OCI-LY7 (cell line): ENCODE data around the gene S100PBP. TPM values are rescaled to one million over a fixed set of nuclear protein-coding genes. Genes with fewer than 3 reads are reported as not detected.

Experiments
- BruUV-seq: library from RNA; stranded (reverse); fragments of 400-500 nt; replicated peaks from 2 replicates; lab custom pipeline; 2021; lab: Mats Ljungman, UMichigan
- CTCF ChIA-PET: fragments of 300-600 bp; sonication (Branson Sonifier 250); formaldehyde crosslinking; loops from one replicate; lab custom pipeline; 2022; ENCODE audit warnings: antibody characterized with exemption; ENCODE audit not compliant: unreplicated experiment; lab: Charles Lee
- POLR2A ChIA-PET: fragments of 300-600 bp; sonication (Branson Sonifier 250); formaldehyde crosslinking; loops from one replicate; lab custom pipeline; 2022; ENCODE audit warnings: antibody characterized with exemption; lab: Charles Lee
- DNase-seq: peaks from one replicate; pipeline ENCODE4 v3.0.0-alpha.2; 2015; ENCODE audit warnings: low spot score
- H2AFZ ChIP-seq: fragments of 200-600 bp; sonication (generic), shearing (Covaris generic); 2 replicates; pipeline ENCODE4 v1.6.1; 2014; ENCODE audit warnings: mild to moderate bottlenecking, antibody characterized with exemption, low read length, moderate library complexity
- H3K27ac ChIP-seq: fragments of 200-600 bp; sonication (generic); 2 replicates; pipeline ENCODE4 v1.5.1; 2014; ENCODE audit warnings: mixed run types, low read depth, mild to moderate bottlenecking, moderate library complexity, low read length, inconsistent platforms; ENCODE audit not compliant: poor library complexity, severe bottlenecking
- H3K36me3 ChIP-seq: fragments of 200-600 bp; sonication (generic); 2 replicates; pipeline ENCODE4 v1.6.1; 2014; ENCODE audit warnings: mild to moderate bottlenecking, antibody characterized with exemption, low read length, moderate library complexity, mixed read lengths; ENCODE audit not compliant: insufficient read depth
- H3K4me1 ChIP-seq: fragments of 200-600 bp; sonication (generic); 2 replicates; pipeline ENCODE4 v1.5.1; 2014; ENCODE audit warnings: mild to moderate bottlenecking, low read length; ENCODE audit not compliant: insufficient read depth, poor library complexity, severe bottlenecking
- H3K4me2 ChIP-seq: fragments of 200-600 bp; sonication (generic); 2 replicates; pipeline ENCODE4 v1.6.1; 2014; ENCODE audit warnings: mild to moderate bottlenecking, low read length
- H3K4me3 ChIP-seq: fragments of 200-600 bp; sonication (generic); 2 replicates; pipeline ENCODE4 v1.5.1; 2014; ENCODE audit warnings: mild to moderate bottlenecking, low read depth, low read length; ENCODE audit not compliant: poor library complexity, severe bottlenecking
- H3K79me2 ChIP-seq: fragments of 200-600 bp; sonication (generic); 2 replicates; pipeline ENCODE4 v1.6.1; 2016; ENCODE audit warnings: low read depth, mild to moderate bottlenecking, low read length, moderate library complexity, mixed read lengths; ENCODE audit not compliant: insufficient read depth
- H3K9me2 ChIP-seq: fragments of 200-600 bp; sonication (generic); 2 replicates; pipeline ENCODE4 v1.6.1; 2016; ENCODE audit warnings: mild to moderate bottlenecking, low read length, mixed read lengths; ENCODE audit not compliant: insufficient read depth
- H3K9me3 ChIP-seq: fragments of 200-600 bp; sonication (generic); 2 replicates; pipeline ENCODE4 v1.6.1; 2014; ENCODE audit warnings: mild to moderate bottlenecking, mixed run types, low read length, mixed read lengths
- H4K20me1 ChIP-seq: fragments of 200-600 bp; sonication (generic); 2 replicates; pipeline ENCODE4 v1.6.1; 2014; ENCODE audit warnings: mild to moderate bottlenecking, antibody characterized with exemption, low read length, moderate library complexity, mixed read lengths; ENCODE audit not compliant: insufficient read depth
- EZH2phosphoT487 ChIP-seq: fragments of 200-600 bp; sonication (generic); IDR thresholded peaks from 2 replicates; pipeline ENCODE4 v1.6.1; 2018; ENCODE audit warnings: low read depth, borderline replicate concordance, mild to moderate bottlenecking, mixed run types, antibody characterized with exemption, low read length, moderate library complexity, mixed read lengths
- intact Hi-C: fragments of 100-400 bp; cut with micrococcal nuclease; formaldehyde crosslinking; loops from one replicate; pipeline ENCODE4 v1.10.0; 2022; ENCODE audit not compliant: unreplicated experiment
- total RNA-seq, 2 experiments: library from RNA; depleted of rRNA in 1 of 2; stranded (reverse); fragments of >200 nt in 1 of 2; shearing (Covaris generic) in 1 of 2; gene quantifications; 2 replicates each; pipeline ENCODE4 v1.2.3, GENCODE V29; 2014 to 2022
- TF ChIP-seq, protein P1 (sequence below): fragments of 200-600 bp; sonication (generic); conservative IDR thresholded peaks from 2 replicates; pipeline ENCODE4 v1.5.1; 2014; ENCODE audit warnings: mild to moderate bottlenecking, antibody characterized with exemption, low read length, moderate library complexity, mixed read lengths

S100PBP gene
- total RNA-seq, 2 experiments from 2014 or later: 72.1 to 136 TPM

DNA sequence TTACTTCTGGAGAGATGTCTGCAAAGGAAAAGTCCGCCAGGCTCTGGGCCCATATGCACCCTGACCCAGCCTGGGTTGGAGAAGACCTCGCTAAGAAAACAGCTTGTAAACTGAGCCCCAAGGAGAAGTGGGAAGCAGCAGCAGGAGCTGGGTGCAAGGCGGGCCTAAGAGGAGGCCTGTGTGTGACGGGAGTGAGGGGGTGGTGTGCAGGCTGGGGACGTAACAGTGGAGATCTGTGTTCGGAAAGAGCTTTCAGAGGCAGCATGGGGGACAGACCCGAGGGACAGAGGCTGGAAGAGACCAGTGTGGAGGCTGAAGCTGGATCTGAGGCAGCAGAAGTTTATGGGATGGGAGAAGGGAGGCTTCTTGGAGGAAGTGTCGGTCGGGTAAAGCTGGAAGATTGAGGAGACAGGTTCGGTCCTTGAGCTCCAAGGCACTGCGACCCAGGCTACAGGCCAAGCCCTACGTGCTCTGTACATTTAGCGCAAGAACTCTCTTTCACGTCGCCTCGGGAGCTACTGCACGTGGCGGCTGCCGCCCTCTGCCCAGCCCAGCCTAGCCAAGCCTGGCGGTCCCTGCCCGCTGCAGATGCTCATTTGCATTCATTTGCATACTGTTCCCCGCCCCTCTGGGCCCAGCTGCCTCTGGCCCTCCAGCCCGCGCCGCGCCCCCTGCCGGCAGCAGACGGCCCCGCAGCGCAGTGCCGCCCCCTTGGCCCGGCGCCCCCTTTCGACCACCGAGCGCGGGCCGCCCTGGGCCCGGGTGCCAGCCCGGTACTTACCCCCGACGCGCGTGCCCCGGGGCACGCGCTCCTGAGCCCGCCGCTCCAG is 75.1 kb downstream of the S100PBP start:
- Histone ChIP-seq H3K79me2 (no peaks in the 10 kb centered on the region), H3K27ac (no peak overlapping the region), H3K36me3 (no peaks in the 10 kb centered on the region), H2AFZ (peak overlapping the region; percentile 49), H3K4me2 (peak overlapping the region; percentile 65), H3K4me3 (peak overlapping the region; percentile 66), H3K9me2 (no peaks in the 10 kb centered on the region), H3K9me3 (no peaks in the 10 kb centered on the region), H3K4me1 (peaks cover 4% of the 10 kb centered on the region), H4K20me1 (no peaks in the 10 kb centered on the region)
- intact Hi-C loops: no loop called here
- no TSS peak for BruUV-seq
- TF ChIP-seq, protein P1, sequence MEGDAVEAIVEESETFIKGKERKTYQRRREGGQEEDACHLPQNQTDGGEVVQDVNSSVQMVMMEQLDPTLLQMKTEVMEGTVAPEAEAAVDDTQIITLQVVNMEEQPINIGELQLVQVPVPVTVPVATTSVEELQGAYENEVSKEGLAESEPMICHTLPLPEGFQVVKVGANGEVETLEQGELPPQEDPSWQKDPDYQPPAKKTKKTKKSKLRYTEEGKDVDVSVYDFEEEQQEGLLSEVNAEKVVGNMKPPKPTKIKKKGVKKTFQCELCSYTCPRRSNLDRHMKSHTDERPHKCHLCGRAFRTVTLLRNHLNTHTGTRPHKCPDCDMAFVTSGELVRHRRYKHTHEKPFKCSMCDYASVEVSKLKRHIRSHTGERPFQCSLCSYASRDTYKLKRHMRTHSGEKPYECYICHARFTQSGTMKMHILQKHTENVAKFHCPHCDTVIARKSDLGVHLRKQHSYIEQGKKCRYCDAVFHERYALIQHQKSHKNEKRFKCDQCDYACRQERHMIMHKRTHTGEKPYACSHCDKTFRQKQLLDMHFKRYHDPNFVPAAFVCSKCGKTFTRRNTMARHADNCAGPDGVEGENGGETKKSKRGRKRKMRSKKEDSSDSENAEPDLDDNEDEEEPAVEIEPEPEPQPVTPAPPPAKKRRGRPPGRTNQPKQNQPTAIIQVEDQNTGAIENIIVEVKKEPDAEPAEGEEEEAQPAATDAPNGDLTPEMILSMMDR: peak; percentile 82
- TF ChIP-seq EZH2phosphoT487: no peak
- CTCF ChIA-PET: no interaction called here
- peak; percentile 76 for DNase-seq
- POLR2A ChIA-PET: no interaction called here

DNA sequence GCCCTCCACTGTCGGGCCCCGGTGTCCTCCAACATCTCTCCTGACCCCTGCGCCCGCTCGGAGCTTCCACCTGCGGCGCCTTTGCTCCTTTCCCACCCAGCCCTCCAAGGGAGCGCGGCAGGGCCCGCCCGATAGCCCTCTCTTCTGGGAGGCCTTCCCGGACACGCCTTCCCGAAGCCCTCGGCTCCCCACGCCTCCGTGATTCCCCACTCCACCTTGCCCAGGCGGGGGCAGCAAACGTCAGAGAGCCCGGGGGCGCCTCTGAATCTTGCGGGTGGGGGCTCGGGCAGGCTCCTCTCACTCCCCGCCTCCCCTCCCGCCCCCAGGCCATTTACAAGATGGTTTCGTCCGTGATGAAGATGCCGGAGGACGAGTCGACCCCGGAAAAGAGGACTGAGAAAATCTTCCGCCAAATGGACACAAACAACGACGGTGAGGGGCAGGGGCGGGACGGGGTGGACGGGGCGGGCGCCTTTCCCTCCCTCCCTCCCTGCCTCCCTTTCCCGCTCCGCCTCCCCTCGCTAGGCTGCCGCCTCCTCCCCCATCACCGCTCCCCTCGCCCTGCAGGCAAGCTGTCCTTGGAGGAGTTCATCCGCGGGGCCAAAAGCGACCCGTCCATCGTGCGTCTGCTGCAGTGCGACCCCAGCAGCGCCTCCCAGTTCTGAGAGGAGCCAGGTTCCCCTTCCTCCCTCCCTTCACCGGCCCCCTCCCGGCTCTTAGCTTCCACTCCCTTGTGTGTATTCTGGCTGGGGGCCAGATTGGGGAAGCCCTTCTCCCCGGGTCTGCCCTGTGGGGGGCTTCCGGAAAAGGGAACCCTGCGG is 76.0 kb downstream of the S100PBP start:
- peaks cover 4% of the 10 kb centered on the region for H3K4me1 ChIP-seq
- peak overlapping the region; percentile 66 for H3K4me3 ChIP-seq
- BruUV-seq: no TSS peak
- TF ChIP-seq, protein P1: peak; percentile 67; the same call in 1 of the 2 replicates
- TF ChIP-seq EZH2phosphoT487: no peak
- intact Hi-C loops: no loop called here
- no peaks in the 10 kb centered on the region for H4K20me1 ChIP-seq
- H2AFZ ChIP-seq: peak overlapping the region; percentile 49
- no peaks in the 10 kb centered on the region for H3K9me2 ChIP-seq
- H3K9me3 ChIP-seq: no peaks in the 10 kb centered on the region
- no peaks in the 10 kb centered on the region for H3K79me2 ChIP-seq
- peak; percentile 52 for DNase-seq
- ChIA-PET CTCF (no interaction called here), POLR2A (interaction anchor here (0.6 kb wide), 1 partner anchor 200 kb away, joined by 3 read pairs; no protein-coding TSS in a partner anchor)
- peak overlapping the region; percentile 65 for H3K4me2 ChIP-seq
- no peak overlapping the region for H3K27ac ChIP-seq
- no peaks in the 10 kb centered on the region for H3K36me3 ChIP-seq
